ENCODE data around the gene CPA5. TPM values are rescaled to one million over a fixed set of nuclear protein-coding genes. Genes with fewer than 3 reads are reported as not detected.

The CPA5 gene
- total and polyA plus RNA-seq, 2 of the 8 experiments (the other 6 are each of a cell fraction or from before 2014, with no cell fraction given): 0.12 TPM; not detected in 1

DNA sequence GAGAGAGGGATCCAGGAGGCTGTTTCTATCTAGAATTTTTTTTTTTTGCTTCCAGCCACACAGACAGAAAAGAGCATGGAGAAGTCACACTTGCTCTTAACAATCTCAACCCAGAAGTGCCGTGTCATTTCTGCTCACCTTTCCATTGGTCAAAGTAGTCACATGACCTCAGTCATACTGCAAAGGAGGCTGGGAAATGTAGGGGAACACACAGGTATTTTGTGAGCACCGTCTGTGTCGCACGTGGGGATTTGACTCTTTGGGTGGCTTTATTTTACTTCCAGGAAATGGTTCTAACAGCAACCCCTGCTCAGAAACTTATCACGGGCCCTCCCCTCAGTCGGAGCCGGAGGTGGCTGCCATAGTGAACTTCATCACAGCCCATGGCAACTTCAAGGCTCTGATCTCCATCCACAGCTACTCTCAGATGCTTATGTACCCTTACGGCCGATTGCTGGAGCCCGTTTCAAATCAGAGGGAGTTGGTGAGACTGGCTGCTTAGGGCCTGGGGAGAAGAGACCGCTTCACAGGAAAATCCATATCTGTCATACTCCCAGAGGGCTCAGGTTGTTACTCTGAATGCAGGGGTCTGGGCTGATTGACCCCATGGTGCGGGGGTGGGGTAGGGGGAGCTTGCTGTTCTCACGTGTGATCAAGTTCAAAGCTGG lies 22.6 kb downstream of the CPA5 start (continued):
- TF ChIP-seq SAP30 (IDR thresholded peaks at IDR 0.05; ENCODE audit: insufficient read depth, insufficient replicate concordance, low read length): no peak
- TF ChIP-seq, protein P1, sequence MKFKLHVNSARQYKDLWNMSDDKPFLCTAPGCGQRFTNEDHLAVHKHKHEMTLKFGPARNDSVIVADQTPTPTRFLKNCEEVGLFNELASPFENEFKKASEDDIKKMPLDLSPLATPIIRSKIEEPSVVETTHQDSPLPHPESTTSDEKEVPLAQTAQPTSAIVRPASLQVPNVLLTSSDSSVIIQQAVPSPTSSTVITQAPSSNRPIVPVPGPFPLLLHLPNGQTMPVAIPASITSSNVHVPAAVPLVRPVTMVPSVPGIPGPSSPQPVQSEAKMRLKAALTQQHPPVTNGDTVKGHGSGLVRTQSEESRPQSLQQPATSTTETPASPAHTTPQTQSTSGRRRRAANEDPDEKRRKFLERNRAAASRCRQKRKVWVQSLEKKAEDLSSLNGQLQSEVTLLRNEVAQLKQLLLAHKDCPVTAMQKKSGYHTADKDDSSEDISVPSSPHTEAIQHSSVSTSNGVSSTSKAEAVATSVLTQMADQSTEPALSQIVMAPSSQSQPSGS (IDR thresholded peaks at IDR 0.05; ENCODE audit: low read length): no peak
- no peak for TF ChIP-seq SIX5 (IDR thresholded peaks at IDR 0.05; ENCODE audit: low read depth, low read length)
- TF ChIP-seq SP4 (IDR thresholded peaks at IDR 0.05; ENCODE audit: low read length): no peak
- no peak for TF ChIP-seq KDM1A (IDR thresholded peaks at IDR 0.05; ENCODE audit: borderline replicate concordance, low read length)
- no peak for TF ChIP-seq ASH2L (IDR thresholded peaks at IDR 0.05; ENCODE audit: low read length)
- TF ChIP-seq KDM4A (IDR thresholded peaks at IDR 0.05; ENCODE audit: low read depth, low read length, severe bottlenecking): no peak

Data from H1 (cell line).